Measurements from ENCODE around the gene BLID.

Gene BLID

DNA sequence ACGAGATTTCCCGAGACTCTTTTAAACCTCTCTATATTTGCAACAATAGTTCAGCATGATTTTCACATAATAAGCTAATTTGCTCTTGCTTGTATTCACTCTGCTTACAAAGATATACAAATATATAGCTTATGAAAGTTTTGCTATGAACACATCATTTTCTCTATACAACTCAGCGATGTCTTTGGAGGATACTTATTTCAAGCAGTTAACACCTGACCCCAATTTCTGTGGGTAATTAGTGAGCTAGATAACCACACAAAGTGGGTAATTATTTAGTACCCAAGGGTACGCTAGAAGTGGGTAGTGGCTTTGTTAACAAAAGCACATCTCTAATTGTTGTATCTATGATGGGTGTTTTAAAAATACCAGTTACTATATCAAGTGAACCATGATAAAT lies 12.3 kb downstream of the BLID start:
- DNase-seq = no peak

DNA sequence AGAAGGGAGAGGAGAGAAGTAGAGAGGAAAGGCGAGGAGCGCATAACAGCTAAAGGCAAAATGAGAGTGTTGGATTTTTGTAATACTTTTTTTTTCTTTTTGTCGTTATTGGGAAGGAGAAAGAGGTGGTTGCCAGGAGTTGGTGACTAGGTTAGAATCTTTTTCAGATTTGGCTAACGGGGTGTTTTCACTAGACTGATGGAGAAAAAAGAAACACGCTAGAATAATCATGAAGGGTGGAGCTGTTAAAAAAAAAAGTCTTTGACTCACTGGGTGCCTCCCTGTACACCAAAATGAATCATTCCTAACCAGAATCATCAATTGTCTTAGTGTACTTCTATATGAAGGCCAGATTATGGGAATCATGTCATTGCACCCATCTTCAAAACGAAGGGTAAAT lies 12.7 kb downstream of the BLID start:
- no peak for DNase-seq

DNA sequence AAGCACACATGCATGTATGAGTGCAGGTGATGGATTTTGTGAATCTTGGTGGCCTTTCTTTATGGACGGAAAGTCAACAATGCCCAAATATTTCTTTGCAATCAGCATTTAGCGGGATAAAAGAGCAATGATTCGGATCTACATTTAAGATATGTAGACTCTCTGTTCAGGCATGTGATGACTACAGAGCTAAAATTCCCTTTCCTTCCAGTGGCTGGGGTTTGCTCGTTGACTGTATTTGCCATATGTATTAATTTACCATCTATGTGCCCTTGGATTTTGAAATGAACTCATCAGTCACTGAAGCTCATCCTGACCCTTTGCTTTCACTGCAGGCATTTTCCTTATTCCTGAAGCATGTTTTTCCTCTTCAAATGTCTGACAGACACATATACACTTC lies 13.6 kb downstream of the BLID start:
- DNase-seq = no peak

DNA sequence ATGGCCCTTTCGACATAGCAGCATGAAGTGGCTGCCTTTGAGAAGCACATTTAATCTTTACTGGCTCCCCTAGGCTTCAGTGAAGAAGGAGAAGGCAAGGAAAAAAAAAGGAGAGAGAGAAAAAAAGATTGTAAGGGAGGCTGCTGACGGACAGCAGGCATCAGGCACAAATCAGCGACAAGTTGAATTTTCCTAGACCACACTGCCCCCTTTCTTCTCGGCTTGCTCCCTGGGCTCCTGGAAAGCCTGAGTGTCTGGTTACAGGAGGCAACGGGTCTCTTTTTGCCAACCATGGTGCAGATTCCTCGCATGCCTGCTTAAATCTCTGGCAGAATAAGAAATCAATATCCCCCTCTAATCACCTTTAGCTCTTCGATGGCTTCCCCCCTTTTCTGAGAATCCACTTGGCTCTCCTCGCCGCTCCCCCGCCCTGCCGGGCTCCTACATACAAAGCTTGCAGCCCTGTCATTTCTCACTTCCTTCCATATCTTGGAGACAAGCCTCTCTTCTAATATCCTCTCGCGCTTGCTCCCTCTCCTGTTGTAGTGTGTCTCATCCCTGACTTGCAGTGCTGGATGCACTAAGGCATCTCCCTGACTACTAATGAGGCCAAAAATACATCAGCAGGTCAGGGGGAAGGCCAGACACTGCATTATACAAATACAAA lies 14.3 kb downstream of the BLID start:
- DNase-seq = peak; percentile 99

DNA sequence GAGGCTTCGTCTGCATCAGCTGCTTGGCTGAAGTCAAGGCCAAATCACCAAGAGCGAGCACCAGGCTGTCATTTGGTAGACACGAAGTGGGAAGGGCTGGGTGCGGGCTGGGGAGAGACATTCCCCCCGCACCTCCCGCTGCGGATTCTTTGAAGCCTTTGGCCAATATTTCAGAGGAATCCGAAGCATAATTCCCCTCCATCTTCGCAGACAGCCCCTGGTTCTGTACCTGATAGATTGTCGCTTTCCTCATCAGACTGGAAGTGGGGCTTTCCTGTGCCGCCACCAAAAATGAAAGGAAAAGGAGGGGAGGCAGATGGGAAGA lies 15.3 kb downstream of the BLID start:
- peak; percentile 85 for DNase-seq

DNA sequence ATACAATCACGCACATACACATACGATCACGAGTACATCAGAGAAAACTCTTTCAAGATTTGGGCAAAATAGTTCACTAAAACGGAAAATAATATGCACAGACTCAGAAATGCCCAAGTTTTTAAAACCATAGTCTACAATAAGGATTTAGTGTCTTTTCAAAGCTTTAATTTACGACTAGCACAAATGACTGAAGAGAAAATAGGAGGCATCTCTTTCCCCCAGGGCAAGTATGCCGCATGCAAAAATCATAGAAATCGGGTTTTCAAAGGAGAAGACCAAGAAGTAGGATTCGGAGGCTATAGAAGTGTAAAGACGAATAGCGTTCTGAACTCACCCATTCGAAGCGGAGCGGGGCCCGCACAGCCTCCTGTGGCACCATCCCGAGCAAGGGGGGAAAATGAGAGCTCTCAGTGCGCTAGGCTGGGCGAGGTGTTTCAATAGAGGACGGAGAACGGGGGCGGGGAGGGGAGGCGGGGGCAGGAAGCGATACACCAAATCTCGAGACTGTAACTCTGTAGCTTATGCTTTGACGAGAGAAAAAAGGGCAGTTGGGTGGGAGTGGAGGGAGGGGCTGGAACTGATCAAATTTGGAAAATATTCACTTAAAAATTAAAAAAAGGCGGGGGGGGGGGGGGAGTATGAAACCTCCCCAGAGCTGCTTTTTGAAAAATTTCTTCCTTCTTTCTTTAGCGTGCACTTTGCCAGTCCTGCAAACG lies 15.8 kb downstream of the BLID start:
- peak; percentile 88 for DNase-seq

DNA sequence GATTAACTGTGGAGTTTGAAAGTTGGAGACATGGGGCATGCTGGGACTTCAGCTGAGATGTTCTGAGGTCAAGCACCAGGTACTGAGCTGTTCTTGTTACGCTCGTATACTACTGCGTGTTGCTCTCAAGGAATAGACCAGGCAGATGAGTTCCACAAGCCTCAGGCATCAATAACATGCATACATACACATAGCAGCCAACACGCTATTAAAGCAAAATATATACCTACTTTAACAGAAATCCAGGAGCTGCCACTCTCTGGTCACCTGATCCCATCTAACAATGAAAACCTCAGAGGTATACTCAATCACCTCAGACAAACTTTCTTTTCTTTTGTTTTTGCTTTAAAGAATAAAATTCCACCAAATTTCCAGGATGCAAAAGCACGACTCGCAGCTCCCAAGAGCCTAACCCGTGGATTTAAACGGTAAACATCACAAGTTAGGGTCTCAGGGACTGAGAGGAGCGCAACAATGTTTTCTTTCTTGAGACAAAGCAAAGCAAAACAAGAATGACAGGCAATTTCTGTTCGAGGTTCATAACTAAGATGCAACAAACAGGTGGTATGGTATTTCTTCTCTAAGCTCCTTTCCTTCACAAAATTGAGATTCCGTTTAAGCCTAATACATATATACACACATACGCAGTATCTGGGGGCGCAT lies 16.5 kb downstream of the BLID start:
- DNase-seq = peak; percentile 88

DNA sequence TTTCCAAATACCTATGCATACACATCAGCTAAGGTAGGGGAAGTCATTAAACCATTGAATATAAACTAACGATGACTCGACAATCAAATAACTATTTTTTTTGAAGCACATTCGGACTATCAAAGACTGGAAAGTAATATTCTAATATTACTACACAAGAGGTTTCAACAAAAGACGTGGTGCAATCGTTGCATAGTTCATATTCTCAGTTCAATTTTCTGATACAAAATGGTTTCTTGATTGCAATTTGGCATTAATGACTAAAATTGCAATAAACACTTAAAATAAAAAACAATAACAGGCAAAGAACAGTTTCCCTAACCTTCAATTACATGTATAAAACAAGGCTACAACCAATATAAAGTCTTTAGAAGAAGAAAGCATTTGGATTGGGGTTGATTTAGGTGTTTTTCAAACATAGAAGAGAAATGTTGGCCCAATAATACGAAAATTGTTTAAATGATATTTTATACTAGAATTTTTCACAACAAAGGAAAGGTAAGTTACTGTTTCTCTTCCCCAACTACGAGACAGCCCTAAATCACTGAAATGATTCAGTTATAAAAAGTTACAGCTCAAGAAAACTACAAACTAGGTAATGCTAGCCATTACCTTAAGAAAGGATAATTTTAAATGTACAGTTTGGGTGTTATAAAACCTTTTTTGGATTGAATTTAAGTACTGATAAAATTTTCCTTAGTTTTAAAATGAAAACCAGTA lies 17.6 kb downstream of the BLID start:
- peak; percentile 91 for DNase-seq

DNA sequence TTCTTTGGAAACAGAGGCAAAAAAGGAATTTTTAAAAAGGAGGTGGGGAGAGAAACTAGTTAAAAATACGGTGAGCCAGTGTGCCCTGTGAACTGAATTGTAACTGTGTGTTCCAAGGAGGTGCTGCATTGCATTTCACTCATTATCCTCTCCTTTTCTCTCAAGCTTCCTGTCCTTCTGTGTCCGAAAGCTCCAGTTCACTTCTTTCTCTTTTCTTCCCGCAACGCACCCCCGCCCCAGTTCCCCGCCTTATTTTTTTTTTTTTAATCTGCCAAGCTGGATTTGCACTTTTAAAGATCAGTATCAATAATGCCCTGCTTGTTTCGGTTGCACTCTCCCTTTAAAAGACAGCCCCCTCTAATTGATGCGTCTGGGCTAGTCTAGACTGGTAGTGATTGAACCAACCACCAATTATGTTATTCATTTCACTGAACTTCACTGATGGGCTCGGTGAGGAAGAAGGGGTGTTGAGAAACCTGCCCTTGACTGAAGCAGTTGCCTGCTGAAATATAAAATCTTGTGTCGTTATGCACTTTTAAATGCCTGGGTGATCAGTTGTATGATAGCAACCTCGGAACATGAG lies 18.5 kb downstream of the BLID start:
- DNase-seq = peak; percentile 94

DNA sequence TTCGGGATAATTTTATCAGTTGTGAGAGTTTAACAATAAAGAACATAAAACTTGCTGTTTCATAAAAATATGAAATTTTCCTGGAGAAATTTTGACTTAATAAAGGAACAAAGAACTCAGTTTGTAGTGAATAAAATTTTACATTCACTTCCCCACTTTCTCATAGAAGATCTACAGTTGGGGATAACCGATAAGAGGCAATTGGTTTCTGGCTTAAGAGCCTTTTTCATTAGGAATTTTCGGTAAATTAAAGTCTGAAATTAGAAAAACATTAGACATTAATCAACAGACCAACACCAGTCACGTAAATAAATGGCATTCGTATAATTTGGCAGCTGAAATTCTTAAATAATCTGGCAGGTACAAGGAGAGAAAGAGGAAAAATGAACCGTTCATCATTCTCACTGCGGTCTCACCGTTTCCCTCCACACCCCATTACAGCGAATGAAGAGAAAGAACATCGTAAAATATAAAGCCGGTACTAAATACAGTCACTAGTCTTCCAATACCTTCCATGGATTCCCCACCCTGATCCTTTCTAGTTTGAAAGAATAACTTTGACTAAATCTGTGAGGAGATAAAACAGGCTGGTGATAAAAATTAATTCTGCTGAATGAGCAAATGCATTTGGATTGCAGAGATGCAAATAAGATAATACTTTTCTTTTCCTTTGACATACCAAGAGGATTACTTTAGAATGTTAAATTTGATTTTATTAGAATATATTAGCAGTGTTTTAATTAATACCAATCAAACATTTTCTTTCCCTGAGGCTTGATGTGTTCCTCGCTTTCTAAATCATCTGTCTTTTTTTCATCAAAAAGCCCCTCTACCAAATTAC lies 19.5 kb downstream of the BLID start:
- DNase-seq = peak; percentile 90

DNA sequence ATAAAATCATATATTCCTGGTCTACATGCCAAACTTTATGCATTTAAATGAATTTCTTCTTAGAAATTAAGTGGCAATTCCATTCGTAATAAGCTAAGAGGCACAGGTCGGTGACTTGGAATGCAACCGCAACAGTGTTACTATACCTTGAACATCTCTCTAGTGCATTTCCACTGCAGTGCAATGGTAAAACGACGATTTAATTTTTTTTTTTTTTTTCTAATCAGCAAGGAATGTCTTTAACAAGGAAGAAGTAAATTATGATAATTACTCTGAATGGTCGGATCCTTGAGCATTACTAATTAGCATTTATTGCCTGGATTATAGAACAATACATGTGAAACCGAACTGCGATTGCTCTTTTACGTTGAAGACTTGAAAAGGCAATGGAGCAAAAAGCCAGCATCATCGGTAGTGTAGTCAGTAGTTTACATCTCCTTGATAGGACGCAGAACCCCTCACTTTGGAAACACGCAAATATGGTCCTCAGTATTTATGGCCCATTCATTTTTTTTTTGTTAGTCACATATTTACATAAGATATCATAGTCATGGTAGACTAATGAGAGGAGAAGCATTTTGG lies 20.2 kb downstream of the BLID start:
- DNase-seq = peak; percentile 96

DNA sequence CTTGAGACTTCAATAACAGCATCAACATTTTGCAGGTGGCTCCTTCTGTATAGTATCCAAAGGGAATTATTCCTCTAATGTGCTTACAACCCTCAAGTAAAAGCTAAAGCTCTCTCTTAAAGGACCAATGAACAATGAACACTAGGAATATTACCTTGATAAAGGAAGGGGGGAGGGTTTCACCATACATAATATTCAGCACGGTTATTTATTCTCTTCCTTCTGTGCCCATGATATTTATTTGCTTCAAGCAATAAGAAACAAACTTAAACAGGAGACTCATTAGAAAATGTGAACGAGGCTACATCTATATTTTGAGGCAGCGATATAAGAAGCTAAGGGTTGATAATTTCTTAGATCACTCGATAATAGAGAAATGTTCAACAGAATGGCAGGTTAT lies 21.2 kb downstream of the BLID start:
- DNase-seq = peak; percentile 85

DNA sequence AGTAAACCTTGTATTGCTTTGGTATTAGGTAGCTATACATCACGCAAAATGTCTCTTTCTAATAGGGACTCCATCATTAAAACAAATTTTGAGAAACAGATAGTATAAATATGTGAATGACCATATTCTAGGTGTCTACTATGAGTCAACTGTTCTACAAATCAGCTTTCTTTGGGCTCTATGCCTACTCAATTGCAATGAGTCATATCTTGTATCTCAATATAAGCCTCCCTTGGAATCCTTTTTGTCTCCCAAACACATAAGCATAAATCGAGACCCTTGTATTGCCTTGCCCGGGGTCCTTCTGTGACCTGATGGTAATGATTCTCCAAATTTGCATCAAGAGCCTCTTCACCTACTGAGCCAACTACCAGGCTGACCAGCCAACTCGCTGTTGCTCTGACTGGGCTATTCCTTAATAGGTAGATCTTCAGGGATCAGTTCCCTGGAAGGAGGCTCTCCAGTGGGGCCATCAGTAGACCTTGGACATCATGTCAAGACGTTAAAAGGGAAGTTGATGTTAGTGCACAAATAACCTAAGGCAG lies 22.2 kb downstream of the BLID start:
- DNase-seq = no peak

DNA sequence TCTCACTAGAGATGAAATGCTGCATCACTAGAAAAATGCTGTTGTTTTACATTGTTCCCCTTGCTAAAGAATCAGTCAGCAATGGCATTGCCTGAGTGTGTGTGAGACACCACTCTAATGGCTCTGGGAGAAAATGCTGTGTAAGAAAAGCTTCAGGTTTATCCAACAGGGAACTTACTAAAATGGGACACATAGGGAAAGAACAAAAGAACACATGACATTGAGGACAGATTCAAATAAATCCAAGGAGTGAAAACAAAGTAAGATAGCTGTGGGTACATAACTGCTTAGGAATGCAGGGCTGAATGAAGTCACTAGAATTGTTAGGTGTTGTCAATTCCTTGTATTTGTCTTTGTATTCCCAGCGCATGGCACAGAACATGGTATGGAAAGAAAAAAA lies 24.2 kb downstream of the BLID start:
- no peak for DNase-seq

DNA sequence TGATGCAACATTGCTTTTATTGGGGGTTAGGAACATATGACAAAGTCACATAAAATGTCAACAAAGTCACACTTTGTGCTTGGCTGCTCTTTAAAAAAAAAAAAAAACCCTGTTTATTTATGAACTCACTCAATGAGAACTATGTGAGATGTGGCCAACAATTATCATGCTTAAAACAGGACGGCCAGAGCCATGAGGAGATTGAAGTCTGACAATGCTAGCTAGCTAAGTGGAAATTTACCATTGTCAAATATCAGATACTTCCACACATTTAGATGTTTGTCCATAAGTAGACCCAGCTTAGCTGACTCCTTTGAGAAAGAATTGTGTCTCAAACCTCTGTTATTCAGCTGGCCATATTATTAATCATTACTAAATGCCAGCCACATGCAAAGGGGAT lies 26.9 kb downstream of the BLID start:
- no peak for DNase-seq

DNA sequence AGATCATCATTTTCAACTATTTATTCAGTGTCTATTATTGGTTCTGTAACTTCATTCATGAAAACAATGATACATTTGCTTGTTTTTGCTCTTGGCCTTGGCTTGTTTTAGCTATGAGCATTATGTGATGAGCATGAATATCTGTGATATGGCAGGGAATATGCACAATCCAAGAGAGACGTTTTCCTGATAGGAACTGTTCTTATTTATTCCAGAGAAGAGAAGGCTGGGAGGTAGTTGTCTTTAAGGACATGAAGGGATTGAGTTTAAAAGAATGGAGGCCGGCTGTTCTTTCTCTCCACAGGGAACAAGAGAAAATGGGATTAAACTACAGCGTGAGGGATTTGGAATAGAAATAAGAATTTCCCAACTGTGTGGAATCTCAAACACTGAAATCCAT lies 30.3 kb downstream of the BLID start:
- DNase-seq = no peak

DNA sequence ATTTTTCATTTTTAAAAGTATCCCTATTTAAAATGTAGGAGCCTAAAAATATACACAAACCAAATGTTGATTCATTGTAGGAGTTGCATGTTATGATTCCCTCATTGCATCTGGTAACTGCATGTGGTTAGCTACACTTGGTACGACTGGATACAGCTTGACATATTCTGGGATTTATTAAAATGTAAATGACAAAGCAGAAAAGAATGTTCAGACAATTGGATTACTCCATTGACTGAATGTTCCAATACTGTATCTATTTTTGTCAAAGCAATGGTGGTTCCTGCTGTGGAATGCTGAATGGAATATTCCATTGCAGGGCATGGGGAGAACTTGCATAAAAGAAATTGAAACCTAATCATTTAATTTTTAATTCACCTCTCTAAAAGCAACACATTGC lies 30.8 kb downstream of the BLID start:
- DNase-seq = no peak

DNA sequence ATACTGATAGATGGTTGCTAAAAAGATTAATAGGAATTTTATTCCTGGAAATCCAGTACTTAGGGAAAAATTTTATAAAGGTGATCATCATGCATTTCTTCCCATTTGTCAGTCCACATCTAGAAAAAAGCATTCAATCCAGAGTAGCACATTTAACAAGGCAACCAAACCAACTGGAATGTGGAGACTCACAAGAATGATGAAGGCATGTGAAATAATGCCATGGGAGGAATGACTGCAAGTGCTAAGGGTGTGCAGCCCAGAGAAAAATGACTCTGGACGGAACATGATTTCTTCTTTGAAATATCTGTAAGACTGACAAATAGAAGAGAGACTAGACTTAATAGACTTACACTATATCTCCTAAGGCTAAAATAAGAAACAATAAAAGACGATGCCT lies 33.8 kb downstream of the BLID start:
- DNase-seq = no peak

DNA sequence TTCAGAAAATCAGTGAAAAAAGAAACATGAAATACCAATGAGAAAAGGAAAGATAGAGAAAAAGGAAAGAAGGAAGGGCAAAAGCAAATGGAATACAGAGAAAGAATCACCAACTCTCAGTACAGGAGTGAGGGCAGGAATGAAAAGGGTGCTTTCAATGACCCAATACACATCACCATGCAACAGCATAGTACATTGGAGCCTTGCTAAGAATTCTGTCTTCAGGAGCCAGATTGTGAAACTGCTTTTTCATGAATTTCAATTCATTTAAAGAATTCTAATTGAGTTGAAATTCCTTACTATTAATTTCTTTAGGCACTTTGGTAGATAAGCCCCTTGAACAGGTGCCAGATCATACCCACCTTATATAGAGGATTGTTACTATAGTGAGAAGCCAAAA lies 34.9 kb downstream of the BLID start:
- DNase-seq = no peak

DNA sequence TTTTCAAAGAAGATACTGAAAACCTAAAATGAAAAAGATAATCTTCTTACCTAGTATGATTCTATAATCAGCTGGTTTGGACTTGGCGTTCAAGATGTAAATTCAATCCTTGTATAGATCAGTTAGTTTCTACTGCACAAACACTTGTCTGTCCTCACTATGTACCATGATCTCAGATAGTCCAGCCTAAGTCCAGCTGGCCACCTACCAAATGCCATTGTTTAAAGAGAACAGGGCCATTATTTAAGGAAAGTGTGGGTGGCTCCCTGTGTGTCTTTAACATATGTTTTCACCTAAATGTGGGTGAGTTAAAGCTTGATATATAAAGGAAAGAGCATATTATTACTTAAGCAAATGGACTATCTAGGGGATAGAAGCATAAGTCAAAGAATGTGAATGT lies 38.6 kb downstream of the BLID start:
- no peak for DNase-seq

DNA sequence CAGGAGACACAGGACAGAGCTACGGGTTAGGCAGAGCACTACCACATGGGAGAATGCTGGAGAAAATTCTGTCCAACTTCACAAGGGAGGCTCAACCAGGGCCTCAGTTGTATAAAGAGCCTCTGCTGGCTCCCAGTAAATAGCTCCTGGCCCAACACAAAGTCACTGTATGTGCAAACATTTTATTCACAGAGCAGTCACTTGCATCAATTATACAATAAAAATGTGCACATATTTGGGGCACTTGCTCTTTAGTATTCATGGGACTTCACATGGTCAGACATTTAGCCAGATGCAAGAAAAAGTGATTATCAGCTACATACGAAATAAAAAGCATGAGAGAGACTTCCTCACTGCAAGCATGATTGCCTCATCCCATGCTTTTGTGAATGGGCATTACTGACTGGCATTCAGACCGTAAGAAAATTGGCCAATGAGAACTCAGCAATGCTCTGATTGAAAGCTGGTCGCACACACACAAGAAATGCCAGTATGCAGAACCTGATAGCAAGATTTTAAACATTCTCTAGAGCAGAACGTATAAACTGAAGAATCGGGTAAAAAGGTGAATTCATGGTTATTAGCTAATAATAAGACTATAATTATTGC lies 39.4 kb downstream of the BLID start:
- DNase-seq = no peak
